CD4-positive, alpha-beta T cell treated with Interleukin-12 subunit alpha and Interleukin-12 subunit beta, for 1 hour (primary cell): ENCODE measurements around the gene SMAD3.
"Not testable (repeated sequence)": the region's sequence is repeated elsewhere in the genome, so short reads cannot be mapped to it uniquely, and the experiment has no call there.

Experiments
- DNase-seq: peaks from one replicate; pipeline ENCODE4 v3.0.0-alpha.2; 2020

SMAD3 gene

DNA sequence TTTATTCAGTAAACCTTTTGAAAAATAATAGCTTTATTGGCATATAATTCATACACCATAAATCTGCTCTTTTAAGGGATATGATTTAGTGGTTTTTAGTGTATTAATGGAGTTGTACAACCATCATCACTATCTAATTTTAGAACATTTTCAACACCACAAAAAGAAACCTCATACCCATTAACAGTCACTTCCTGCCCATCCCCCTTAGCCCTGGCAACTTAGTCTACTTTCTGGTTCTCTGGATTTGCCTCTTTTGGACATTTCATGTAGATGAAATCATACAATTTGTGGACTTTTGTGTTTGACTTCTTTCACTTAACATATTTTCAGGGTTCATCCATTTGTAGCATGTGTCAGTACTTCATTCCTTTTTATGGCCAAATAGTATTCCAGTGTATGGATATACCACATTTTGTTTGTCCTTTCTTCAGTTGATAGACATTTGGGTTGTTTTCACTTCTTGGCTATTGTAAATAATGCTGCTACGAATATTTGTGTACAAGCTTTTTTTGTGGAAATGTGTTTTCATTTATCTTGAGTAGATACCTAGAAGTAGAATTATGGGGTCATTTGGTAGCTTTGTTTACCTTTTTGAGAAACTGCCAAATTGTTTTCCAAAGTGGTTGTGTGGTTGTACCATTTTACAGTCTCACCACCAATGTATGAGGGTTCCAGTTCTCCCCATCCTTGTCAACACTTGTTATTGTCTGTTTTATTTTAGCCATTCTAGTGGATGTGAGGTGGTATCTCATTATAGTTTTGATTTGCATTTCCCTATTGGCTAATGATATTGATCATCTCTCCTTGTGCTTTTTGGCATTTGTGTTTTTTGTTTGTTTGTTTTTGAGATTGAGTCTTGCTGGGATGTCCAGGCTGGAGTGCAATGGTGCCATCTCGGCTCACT, 45.8 kb downstream of the SMAD3 start:
- no peak for DNase-seq

DNA sequence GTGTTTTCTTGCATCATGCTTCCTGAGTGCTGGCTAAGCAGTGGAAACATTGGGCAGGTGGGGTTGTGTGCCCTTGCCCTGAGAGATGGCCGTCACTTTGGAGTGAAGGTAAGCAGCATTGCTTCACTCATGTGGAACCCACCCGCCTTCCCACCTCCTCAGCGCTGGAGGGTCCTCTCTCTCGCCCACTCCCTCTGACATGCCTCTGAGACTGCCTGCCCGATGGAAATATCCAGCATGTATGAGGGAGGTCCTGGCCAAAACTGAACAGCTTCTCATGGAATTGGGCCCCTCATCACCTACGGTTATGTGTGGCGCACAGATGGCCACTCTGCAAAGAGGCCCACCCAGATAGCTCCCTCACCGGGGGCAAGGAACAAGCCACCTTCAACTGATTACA, 48.6 kb downstream of the SMAD3 start:
- DNase-seq, result no peak

DNA sequence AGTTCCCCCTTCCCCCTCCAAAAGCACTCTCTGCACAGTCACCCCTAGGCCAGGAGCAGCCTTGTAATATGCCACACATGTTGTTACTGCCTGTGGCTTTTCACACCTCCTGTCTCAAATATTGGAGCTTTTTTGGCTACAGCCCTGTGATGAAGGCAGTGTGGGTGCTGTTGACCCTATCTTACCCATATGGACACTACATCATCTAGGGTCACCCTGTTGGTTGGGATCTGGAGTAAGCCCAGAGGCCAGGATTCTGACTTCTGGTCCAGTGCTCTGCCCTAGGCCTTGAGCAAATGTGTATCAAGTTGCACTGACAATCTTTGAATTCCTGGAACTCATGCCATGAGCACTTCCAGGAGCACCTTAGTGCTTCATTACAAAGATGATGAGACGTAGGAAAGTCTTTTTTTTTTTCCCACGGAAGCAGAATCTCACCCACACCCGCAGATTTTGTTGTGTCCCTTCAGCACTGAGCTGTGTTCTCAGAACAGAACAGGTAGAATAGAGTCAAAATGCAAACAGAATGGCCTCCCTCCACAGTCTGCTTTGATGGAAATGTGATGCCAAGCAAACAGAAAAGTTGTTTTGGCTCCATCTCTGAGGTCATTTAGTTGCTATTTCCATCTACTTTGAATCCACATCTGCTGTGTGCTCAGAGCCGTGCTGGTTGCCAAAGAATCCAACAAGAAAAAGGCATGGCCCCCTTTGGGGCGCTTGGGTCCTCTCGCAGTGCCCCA, 49.6 kb downstream of the SMAD3 start:
- no peak for DNase-seq

DNA sequence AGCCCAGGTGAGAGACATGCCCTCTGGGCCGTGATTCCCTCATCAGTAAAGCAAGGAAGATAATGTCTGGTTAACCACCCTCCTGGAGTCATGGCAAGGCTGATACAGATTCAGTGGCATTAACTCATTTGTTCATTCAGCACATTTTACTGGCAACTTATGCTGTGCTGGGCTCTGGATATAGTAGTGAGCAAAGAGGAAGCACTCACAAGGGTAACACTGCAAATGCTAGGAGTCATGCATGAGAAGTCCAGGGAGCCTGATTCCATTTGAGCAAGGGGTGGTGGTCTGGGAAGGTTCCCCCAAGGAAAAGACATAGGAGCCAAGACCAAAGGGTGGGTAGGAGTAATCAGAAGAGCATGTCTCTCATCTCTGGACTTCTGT, 50.2 kb downstream of the SMAD3 start:
- DNase-seq, result no peak

DNA sequence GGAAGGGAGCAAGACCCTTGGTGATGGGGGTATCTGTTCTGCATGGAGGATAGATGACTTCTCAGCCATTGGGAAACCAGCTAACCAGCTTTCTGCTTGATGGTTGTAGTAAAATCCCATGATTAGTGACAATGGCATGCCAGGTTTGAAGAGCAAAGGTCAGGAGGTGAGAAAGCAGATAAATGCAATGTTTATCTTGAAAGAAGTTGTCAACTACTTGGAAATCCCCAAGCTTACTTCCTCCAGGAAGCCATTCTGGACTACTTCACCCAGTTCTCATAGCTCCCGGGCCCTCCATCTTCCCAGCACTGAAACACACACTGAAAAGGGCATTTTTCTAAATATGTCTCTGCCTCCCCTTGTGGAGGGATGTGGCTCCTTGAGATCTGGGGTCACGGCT, 51.3 kb downstream of the SMAD3 start:
- DNase-seq, result peak; percentile 44

DNA sequence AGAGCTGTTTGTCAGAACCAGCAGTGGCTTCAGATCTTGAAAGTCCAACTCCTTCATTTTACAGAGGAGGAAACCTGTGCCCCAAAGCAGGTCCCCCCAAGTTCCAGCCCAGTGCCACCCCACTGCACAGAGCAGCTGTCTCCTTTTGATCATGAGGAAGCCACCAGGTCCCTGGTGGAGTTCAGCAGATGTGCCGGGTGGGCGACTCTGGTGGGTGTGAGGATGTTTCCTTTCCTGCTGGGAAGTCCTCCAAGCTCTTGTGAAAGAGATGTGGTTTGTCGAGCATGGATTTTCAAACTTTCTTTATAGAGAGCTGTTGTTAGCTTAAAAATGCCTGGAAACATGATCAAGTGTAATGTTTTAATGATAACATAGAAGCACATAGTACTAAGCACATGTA, 52.0 kb downstream of the SMAD3 start:
- no peak for DNase-seq

DNA sequence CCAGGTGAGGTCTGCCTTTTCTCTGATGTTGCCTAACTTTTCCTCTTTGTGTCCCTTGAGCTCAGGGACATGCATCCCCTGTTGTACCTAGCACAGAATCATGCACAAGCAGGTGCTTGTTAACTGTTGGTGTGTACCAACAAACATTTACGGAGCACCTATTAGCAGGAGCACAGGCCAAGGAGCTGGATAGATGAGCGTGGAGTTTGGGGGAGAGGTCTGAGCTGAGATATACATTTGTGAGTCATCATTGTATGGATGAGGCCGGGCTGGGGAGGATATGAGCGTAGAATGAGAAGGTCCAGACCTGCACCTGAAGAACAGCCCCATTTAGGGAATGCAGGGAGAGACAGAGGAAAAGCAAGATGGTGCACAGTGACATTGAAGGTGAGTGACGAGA, 53.4 kb downstream of the SMAD3 start:
- DNase-seq, result no peak

DNA sequence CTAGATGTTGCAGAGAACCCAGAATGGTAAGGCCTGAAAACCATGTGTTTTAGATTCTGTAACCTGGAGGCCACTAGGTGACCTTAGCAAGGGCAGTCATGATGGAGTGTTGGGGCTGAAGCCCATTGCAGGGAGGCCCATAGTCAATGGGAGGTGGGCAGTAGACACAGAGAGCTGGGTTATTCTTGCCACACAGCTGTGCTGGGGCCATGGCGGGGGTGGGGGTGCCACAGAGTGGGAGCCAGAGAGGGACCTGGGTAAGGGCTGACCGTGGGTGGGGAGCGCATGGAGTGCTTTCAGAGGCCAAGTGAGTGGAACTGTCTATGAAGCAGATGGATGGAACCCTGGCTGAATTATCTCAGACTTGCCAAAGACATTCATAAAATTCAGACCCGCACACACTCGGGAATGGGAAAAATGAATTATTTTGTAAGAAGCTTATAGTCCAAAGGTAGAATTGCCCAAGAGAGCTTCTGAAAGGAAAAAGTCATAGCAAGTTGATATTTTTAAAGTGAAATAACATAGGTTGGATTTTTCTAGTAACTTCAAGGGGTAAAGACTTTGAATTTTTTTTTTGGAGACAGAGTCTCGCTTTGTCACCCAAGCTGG, 53.9 kb downstream of the SMAD3 start:
- DNase-seq, result no peak

DNA sequence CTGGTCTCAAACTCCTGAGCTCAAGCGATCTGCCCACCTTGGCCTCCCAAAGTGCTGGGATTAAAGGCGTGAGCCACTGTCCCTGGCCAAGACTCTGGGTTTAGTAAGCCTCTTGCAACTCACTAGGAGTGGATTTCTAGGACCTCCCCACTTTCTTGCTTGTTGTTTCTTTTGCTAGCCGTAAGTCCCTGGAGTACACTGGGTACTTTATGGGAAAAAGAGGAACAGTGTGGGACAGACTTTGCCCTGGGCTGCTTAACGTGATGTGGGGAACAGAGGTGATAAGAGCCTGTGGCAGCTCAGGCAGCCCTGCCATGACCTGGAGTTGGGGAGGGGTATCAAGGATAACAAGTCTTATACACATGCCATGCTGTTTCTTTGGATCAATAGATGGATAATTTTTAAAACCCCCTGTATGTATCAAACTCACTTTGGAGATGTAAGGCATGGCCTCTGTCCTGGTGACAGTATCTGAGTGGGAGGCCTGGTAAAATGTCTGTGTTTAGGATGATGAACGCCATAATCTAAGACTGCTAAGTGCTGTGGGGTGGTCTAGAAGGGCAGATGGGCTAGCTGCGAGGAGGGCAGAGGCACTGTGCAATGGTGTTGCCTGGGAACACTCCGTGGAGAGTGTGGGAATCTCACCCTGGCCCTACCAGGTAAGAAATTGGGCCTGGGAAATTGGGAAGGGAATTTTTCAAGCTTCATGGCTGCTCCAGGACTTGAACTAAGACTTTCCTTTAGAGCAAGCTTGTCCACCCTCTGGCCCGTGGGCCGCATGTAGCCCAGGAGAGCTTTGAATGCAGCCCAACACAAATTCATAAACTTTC, 54.8 kb downstream of the SMAD3 start:
- DNase-seq, result no peak

DNA sequence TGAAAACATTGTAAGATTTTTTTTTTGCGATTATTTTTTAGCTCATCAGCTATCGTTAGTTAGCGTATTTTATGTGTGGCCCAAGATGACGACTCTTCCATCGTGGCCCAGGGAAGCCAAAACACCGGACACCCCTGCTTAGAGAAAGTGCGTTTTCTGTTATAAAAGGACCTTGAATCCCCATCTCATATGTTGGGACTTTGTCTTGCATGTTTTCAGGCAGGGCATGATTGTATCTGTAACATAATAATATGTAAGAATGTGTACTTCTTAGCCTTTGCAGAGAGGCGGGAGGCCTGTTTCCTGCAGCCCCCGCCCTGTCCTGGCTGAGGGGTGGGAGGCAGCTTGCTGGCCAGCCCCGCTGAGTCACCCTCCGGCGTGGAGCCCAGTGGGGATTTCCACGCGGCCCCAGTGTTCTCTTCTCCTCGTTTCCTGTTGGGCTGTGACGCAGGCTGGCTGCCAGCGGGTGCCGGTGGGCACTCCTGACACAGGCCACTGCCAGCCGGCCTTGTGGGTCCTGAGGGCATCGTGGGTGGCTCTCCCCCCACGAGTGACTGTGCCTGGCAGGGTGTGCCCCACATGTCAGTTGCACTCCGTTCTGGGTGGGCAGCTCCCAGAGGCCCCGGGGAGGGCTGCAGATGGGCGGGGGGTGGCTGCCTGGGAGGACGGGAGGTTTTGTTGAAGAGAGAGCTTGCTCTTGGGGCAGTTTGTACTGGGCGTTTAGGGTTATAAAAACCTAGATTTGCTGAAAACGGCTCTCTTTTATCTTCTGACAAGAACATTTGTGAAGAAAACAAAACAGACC, 55.6 kb downstream of the SMAD3 start:
- peak; percentile 93 for DNase-seq

DNA sequence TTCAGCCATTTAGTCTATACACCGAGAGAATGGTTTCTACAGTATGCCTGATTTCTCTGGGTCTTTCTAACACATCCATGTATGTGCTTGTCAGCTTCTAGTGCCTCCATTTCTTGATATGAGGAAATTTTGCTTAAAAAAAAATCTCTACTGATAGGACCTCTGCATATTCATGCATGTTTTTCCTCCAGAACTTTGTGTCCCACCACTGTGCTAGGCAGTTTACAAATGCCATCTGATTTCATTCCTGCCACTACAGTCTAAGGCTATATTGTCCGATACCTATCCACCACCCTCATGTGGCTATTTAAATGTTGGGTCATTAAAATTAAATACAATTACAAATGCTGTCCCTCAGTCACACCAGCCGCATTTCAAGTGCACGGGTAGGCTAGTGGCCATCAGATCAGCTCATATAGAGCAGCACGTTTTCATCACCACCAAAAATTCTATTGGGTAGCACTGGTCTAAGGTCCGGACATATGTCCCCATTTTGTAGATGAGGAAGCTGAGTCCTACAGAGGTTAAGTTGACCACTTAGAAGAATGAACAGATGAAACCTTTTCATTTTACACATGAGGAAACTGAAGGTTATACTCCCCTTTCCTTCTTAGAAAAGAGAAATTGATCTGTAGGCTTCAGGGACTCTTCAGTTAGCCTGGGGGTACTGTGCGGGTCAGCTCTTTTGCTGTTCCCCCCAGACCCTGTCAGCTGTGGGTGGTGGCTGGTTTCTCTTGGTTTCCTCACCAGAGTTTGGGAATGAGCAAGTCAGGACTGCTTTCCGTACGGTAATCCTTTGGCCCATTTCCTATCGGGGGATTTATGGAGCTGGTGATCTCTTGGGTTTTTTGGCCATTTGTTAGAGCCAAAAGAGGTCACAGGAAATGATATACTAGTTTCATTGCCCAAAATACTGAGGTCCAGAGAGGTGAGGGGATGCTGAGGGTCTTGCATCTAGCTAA, 56.5 kb downstream of the SMAD3 start:
- no peak for DNase-seq

DNA sequence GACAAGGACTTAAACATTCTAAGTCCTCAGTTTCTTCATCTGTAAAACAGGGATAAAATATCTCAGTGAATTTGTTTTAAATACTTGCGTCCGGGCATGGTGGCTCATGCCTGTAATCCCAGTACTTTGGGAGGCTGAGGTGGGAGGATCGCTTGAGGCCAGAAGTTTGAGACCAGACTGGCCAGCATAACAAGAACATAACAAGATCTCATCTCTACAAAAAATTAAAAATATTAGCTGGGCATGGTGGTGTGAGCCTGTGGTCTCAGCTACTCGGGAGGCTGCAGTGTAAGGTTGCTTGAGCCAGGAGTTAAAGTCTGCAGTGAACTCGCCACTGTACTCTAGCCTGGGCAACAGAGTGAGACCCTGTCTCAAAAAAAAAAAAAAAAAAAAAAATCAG, 57.4 kb downstream of the SMAD3 start:
- not testable (repeated sequence) for DNase-seq

DNA sequence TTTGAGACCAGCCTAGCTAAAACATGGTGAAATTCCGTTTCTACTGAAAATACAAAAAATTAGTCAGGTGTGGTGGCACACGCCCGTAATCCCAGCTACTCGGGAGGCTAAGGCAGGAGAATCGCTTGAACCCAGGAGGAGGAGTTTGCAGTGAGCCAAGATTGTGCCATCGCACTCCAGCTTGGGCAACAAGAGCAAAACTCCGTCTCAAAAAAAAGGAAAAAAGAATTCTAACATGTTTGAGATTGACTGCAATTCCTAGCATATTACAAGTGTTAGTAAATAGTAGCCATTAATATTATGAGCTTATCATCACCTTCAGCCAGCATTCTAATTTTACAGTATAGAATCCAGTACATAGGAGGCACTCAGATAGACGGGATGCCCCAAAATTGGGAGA, 57.9 kb downstream of the SMAD3 start:
- not testable (repeated sequence) for DNase-seq

DNA sequence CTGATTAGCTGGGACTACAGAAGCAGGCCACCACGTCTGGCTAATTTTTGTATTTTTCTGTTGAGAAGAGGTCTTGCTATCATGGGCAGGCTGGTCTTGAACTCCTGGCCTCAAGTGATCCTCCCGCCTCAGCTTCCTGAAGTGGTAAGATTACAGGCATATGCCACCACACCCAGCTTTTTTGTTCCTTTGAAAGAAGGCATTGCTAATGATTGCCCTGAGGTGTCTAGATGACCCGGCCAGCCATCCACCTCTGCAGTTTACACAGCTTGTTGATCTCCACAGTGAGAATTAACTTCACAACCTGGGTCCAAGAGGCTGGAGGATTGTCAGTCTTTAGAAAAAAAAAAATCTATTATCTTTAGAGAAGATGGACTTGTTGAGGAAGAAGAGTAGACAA, 58.7 kb downstream of the SMAD3 start:
- no peak for DNase-seq

DNA sequence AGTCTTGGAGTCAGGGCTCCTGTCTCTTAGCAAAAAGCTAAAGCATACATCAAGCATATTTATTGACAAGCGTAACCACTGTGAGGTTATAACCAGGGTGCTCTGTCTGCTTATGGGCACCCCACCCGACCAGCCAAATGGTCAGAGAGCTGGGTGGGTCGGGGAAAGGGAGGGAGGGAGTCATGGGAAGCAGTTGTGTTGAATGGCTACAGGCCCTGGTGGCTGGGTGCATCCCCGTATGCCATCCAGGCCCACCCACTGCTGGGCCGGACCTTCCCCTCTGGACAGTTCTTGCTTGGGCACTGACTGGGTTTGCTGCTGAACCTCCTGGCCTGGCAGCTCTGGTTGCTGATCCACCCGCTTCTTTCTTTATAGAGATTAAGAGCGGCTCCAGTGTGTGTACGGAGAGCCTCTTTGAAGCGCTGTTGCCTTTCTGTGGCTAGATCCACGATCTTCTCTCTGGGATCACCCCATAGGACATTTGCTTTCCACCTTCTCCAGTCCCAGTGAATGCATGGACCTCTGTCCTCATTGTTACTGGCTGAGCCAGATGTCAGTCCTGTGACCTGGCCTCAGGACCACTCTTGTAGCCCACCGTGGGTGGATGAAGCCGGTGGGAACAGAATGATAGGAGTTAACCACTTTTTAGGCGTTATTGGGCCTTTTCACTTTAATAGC, 59.6 kb downstream of the SMAD3 start:
- DNase-seq, result no peak

DNA sequence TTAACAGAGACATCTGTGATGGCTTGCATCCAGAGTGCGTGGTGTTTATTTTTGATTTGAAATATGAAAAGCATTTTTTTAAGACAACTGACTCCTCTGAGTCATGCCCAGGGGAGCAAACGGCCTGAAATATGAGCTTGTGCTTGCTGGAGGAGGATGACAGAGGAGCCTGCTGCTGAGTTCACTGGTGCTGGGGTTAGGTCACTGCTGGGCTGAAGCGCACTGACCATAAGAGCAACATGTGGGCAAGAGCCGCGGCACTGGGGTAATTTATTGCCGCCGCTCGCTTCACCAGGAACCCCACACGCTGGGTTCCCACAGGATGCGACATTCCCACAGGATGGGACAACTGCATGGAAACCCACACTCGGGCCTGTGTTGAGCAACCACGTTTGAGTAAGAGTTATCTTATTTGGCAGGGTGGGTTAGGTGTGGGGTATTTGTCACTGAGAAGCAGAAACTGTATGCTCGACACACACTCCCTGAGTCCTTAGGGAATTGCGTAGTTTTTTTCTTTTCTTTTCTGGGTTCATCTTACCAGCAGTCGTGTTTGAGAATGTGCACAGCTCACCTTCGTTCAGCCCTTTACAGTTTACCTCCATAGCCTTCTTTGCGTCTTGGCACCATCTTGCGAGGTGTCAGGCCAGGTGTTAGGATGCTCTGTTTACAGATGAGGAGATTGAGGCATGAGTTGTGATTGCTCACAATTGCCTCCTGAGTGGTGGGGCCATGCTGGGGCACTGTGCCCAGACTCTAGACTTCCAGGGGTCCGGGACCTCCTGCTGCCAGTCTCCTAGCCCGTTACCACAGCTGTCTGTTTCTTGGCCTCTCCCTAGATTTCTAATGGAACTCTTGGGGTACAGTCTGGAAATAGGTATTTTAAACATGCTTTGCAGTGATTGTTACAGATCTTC, 60.4 kb downstream of the SMAD3 start:
- no peak for DNase-seq

DNA sequence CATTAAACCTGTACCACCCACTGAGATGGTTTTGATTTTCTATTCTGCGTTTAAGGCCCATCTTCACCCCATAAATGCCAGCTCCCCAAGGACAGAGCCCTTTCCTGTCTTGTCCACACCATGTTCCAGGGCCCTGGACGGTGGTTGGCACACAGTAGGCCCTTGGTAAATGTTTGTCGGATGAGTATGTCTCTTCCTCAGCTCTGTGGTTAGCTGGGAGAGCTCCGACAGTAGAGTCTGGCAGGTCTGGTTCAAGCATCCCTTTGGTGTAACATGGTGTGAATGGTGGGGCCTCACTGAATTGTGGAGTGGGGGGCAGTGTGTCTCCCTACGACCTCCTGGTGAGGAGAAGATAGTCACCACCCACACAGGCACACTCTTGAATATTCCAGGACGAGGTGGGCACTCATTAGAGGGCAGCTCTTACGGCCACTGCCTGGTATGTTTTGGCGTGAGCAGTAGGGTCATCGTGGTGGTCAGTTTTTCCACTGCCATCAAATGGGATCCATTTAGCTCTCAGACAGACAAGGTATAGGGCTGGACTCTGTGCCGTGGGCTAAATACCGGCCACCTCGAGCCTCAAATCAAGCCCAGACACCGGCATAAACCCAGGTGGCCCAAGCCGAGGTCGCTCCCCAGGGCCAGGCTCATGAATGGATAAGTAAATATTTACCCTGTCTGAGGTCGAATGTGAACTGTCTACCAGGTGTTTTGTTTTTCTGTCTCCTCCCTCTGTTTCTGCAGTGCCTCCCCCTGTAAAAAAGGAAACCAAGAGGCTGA, 61.3 kb downstream of the SMAD3 start:
- DNase-seq, result no peak

DNA sequence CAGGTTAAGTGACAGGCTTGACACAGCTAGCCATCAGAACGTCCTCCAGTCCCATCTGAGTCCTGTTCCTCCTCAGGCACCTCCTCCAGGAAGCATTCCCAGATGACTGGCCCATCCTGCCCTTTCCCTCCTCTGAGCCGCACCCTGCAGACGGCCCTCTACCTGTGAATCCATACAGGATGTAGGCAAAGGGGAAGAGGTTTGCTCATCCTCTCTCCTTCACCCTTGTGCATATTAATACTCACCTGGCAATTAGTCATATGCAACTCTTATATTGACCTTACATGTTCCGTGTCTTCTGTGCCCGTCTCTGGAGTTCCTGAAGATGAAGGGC, 61.9 kb downstream of the SMAD3 start:
- DNase-seq, result no peak
